NCI-H2196 (cell line): ENCODE measurements around the gene TEX26.

Experiments used
- DNase-seq: peaks from one replicate; lab custom pipeline; 2025; ENCODE audit not compliant: unreplicated experiment; lab: John Stamatoyannopoulos, UW

TEX26 gene

DNA sequence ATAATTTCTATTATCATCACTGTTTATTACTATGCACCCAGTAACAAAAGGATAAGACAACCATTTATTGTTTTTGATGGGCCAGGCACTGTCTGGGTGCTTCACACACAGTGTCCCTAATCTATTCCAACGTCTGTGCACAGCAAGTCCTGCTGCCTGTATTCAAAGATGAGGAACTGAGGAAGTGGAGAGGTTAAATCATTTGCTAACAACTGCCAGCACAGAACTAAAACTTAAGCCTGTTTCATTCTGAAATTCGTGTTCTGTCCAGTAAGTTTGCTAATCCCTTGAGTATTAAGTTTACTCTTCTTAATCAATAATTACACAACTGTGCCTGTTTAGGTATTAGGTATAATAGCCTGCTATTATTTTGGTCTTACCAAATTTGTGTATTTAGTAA lies 41.9 kb downstream of the TEX26 start:
- no peak for DNase-seq

DNA sequence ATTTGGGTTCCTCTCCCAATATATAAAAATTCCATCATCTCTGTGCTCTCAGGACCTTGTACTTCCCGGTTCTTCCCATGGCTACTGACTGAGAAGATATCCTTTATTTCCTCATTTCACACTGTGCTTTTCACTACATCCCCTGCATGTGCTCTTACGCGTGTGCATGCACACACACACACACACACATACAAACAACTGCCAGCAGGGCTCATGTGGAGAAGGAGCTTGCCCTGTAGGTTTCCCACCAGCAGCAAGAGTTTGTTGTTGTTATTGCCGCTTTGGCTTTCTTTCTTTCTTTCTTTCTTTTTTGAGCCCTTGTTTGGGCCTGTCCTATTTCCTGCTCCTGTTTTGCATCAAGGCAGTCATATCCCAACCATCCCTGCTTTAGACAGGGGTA lies 43.6 kb downstream of the TEX26 start:
- DNase-seq: no peak

DNA sequence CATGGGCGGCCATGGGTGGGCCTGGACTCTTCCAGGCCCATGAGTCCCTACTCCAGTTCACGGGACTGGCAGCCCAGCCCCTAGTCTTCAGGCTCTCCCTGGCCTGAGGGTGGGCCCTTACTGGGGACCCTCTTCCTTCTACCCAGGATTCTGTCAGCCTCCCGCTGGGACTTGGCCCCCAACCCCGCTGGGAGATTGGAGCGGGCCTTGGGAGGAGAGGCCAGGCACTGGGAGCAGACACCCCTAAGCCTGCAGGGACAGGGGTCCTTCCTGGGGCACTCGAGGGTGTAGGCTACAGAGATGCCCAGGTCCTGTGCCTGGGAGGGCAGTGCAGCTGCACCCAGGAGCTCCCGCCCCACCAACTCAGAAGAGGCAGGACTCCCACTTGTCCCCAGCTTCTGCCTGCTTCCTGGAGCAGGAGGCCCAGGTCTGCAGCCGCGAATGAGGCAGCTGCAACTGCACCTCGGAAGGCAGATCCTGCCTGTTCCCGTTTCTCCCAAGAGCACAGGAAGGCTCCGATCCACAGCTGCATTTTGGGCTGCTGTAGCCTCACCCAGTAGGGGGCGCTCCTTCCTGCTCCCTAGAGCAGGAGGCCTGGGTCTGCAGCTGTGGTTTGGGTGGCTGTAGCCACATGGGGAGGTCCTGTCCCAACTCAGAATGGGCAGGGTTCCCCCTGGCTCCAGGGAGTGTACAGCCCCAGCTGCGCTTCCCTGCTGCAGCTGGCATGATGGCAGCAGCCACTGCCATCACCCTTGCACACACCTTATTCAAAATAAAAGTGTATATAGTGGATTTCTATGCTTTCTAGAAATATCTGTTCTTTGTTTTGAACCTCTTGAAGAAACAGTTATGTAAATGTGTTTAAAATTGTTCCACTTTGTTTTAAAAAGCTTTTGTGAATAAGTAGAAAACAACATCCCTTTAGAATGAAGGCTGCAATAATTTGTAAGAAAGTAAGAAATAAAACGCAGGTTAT lies 46.8 kb downstream of the TEX26 start:
- no peak for DNase-seq

DNA sequence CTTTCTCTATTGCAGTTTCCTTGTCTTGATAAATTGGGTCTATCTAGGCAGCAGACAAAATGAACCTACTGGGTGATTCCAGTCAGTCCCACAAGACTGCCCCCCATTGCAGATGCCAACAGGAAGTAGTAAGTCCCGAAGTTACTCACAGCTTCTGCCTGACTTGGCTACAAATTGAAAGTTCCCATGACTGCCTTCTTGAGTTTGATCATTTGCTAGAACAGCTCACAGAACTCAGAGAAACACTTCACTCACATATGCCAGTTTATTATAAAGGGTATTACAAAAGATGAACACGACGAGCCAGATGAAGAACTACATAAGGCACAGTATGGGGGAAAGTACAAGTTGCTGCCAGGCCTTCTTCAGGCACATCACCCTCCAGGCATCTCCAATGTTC lies 50.0 kb downstream of the TEX26 start:
- no peak for DNase-seq

DNA sequence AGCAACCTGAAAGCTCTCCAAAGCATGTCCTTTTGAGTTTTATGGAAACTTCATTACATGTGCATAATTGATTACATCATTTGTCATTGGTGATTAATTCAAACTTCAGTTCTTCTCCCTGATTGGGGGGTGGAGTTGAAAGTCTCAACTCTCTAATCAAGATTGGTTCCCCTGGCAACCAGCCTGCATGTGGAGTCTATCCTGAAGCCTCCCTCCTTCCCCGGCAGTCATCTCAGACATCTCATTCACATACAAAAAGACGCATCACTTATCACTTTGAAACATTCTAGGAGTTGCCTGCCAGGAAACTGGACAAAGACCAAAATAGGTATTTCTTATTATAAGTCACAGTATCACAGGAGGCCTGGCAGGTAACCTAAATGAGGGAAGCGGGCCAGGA lies 50.5 kb downstream of the TEX26 start:
- DNase-seq: no peak

DNA sequence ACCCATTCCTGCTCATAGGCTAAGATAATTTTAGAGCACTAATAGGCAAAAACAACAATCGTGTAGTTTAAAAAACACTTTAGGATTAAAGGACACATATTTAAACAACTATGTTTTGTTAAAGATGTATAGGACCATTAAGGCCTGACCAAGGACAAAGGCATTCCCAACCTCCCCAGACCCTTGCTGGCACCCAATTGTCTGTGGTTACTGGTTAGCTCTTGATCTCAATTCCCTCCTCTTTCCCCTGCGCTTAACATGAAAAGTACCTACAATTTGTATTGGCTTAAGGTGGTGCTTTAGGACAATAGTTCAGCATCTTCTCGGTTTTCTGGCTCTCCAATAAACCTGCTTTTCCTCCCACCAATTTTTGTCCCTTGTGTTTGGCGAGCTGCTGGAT lies 51.0 kb downstream of the TEX26 start:
- no peak for DNase-seq

DNA sequence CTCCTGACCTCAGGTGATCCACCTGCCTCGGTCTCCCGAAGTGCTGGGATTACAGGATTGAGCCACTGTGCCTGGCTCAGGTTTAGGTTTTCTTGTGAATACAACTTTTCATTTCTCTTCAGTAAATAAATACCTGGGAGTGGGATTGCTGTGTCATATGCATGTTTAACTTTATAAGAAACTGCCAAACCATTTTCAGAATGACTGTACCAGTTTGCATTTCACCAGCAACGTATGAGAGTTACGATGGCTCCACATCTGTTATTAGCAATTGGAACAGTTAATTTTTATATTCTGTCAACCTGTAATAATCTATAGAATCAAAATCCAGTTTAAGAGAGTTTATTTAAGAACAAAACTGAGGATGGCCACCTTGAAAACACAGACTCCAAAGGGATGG lies 52.2 kb downstream of the TEX26 start:
- DNase-seq: no peak

DNA sequence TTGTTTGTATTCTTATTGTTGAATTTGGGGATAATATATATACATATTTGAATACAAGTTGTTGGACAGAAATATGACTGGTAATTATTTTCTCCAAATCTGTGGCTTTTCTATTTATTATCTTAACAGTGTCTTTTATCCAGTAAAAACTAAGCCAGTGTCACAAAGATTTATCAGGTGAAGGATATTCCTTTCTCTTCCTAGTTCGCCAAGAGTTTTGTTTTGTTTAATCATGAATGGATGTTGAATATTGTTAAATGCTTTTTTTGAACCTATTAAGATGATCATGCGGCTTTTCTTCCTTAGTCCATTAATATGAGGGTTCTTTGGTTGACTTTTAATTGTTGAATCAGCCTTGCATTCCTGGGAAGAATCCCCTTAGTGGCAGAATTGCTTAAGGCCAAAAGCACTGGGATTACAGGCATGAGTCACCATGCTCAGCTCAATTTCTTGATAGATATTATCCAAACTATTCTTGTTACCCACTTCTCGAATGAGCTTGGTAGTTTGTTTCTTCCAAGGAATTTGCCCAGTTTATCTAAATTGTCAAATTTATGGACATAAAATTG lies 53.3 kb downstream of the TEX26 start:
- no peak for DNase-seq

DNA sequence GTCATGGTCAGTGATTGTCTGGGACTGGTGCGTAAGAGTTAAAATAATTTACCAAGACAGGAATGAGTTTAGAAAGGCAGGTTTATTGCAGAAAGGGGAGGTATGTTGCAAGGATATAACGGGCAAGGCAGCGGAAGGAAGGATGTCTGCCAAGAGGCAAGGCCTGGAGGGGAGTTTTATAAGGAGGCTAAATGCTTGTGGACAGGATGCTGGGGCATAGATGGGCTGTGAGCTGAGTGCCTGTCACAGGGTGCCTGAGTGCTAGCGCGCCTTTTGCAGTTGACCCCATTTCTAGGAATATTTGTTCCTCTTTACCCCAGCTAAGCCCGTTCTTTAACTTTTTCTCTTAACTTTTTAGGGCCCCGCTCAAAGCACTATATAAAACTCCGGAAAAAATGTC lies 58.7 kb downstream of the TEX26 start:
- no peak for DNase-seq

DNA sequence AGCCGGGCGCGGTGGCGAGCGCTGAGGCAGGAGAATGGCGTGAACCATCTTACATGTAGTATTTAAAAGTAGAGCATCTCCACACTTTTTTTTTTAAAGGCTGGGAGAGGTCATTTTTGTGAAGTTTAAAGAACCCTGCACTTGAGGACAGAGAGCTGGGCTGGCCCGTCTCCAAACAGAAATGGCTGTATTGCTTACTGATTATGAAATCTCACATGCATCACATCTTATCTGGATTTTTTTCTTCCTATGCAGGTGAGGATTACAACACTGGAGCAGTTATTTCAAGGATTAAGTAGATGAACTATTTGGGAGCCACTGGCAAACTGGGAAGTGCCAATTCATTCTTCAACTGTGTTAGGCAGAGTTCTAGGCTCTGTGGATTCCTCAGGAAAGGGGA lies 59.5 kb downstream of the TEX26 start:
- DNase-seq: no peak

DNA sequence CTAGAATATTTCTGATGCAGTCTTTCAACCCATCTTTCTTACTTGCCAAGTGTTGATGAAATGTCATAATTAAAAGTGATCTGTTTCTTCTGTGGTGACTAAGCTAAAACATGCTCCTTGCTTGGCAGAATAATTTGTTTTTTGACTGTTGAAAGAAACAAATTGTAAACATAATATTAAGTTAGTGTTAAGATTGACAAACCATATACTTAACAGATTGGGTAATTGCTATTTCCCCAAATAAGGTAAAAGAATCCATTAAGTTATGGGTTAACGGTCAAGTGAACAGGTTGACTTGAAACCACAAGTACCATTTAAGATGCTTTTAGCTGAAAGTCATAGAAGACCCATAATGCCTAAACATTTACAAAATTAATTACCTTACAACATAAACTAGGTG lies 62.9 kb downstream of the TEX26 start:
- no peak for DNase-seq

DNA sequence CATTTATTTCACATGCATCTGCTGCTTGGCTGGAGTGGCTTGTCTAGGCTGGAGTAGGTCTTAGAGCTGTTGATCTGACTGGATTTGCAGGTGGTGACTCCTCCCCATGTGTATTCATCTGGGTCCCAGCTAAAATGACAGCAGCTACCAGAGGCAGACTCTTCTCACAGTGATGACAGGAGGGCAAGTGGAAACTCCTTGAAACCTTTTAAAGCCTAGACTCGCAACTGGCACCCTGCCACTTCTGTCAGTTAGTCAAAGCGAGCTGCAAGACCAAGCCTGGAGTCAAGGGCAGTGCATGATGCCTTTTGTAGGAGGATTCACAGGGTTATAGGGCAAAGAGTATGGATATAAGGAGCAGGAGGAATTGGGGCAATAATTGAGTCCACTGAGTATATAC lies 65.2 kb downstream of the TEX26 start:
- no peak for DNase-seq

DNA sequence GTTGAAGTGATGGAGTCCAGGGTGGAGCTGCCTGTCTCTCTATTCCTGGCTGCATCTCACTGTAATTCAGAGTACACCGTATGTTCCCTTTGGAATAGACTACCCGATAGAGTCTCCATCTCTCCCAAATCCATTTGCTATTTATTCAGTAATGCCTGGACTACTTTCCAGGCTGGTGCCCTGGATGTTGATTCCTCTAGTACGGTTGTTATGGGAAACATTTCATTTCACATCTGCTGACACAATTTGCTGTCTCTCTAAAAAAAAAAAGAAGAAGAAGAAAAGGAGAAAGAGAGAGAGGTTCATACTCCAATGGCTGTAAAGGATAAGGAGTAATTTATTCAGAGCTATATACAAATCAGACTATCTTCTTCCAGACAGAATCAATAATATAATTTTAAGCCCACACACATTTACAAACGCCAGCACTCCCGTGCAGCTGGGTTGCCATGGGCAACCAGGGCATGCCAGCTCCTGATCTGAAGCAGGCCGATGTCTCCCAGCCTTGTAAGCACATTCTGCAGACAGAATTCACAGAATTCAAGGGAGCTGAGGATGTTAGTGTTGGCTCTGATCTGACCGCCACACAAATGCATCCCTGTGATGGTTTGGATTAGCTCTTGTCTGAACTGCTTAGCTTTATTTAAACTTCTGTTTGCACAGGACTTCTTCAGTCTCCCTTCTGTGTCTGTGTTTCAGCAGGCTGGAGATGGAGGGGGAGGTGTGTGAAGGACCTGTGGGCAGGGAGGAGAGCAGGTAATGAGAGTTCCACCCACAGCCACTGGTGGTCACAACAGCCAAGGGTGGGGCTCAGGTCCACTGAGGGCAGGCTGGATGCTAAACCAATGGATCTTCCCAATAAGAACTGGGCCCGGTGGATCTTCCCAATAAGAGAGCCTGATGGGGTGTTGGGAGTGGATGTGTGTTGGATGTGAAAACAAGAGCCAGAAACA lies 66.0 kb downstream of the TEX26 start:
- DNase-seq: no peak

DNA sequence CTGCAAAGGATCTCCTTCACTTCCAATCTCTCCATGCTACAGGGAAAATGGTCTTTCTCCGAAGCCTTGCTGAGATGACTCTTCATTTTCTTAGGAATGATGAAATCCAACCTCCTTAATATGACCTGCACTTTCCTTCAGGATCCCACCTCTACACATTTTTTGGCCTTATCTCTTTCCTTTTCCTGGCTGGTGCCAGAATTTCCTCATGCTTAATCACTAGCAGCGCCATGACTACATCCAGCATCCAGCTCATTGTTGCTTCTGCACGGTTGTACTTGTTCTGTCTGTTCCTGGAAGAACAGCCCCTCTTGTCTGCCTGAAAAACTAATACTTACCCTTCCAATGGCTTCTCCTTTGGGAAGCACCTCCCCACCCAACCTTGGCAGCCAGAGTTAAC lies 68.4 kb downstream of the TEX26 start:
- no peak for DNase-seq

DNA sequence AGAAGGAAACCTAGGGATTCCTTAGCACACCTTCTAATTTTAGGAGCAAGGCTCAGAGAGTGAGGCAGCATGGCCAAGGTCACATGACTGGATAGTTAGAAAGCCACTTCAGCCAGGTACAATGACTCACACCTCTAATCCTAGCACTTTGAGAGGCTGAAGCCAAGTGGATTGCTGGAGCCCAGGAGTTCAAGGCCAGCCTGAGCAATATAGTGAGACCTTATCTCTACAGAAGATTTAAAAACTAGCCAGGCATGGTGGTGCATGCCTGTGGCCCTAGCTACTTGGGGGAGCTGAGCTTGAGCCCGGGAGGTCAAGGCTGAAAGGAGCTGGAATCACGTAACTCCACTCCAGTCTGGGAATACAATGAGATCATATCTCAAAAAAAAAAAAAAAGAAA lies 69.2 kb downstream of the TEX26 start:
- no peak for DNase-seq

DNA sequence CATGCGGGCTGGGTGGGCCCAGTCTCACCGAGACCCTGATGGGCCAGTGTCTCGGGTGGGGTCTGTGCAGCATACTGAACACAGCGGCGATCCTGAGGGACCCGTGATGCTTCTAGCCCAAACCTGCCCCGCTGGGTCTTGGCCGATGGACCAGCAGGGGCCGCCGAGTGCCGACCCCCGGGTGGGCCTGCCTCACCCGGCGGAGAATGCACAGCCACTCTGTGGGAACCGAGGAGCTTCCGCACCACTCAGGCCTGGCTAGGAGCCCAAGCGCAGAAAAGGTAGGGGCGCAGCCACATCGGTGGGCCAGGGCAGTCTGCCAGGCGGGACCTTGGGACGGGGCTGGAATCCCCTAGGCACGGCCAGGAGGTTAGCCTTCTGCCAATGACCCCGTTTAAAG lies 72.6 kb downstream of the TEX26 start:
- DNase-seq: no peak

DNA sequence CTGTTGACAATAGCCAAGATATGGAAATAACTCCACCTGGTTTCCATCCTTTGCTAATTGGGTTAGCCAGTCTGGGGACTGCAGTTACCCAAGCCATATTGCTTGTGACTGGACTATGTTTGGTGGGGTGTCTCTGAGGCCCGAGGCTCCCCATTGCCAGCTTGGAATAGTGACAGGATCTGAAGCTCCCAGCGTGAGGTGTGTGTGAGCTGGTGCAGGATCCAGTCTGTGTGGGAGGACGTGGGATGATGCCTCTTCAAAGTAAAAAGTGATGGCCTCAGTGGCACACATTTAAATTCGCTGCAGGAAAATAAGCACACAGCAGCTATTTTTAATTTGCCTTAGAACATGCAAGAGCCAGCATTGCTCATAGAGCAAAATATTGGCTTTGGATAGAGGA lies 75.0 kb downstream of the TEX26 start:
- no peak for DNase-seq

DNA sequence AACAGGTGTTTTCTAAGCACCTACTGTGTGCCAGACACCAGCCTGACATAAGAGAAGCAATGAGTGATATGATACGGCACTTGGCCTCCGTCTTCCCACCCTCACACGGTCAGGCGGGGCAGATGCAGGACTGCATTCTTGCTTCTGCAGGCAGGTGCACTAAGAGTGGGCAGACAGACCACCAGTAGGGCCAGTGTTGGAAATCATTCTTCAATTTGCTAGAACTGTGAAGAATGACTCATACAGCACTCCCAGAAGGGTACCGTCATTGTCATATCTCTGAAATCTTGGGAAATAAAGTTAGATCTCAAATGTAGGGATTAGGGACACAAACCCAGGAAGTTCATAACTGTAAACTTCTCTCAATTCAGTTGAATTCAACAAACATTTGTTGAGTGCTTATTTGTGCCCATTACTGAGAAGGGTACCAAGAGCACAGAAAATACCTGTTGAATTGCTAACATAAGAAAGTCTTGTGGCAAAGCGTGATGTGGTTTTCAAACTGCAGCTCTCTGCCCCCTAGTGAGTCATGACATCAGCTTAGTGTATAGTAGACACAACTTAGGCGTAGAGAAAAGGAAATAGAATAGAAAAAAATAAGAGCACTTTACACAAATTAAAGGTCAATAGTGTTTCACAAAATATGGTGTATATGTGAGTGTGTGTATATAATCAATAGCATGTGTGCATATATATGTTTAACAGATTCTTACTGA lies 76.1 kb downstream of the TEX26 start:
- DNase-seq: no peak

DNA sequence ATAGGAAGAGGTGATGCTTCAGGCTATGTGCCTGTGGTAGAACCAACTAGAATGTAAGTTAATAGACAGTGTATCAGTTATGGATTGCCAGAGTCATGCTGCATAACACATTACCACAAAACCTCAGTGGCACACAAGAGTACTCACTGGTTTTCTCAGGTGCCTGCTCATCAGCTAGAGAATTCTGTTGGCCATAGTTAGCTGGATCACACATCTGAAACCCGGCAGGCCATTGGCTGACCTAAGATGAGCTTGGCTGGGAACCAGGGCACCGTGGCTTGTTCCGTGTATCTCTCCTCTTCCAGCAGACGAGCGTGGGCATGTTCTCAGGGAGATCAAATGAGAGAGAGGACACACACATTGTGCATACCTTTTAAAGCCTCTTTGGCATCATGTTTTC lies 76.7 kb downstream of the TEX26 start:
- no peak for DNase-seq

DNA sequence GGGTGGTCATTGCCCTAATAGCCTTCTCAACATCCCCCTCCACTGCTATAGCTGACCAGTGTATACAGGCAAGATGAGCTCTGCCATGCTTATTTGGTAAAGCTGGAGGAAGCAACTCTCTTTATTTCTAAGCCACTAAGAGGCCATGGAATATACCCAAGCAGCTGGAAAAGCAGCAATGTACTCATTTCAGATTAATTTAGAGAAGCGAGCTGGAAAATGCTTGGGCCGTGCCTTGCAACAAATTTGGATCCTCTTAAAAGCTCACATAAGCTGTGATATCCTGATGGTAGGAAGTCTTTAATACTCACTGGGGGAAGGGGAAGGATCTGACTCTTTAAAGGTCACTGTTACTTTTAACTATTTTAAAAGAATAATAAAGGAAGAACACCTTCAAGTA lies 77.8 kb downstream of the TEX26 start:
- DNase-seq: no peak
